Pons (tissue), 1 donor: ENCODE data around the gene BICC1.

Source experiments
- DNase-seq: peaks from one replicate; pipeline ENCODE4 v3.0.0-alpha.2; 2016; ENCODE audit warnings: low spot score

BICC1 gene

GRCh38 chr10:58782876-58783851 lies 270.5 kb downstream of the BICC1 start:
- no peak for DNase-seq

- DNase-seq: no peak
Observed at GRCh38 chr10:58784361-58784760, 271.7 kb downstream of the BICC1 start.

GRCh38 chr10:58785354-58785753 lies 272.7 kb downstream of the BICC1 start:
- no peak for DNase-seq

- no peak for DNase-seq
Observed at GRCh38 chr10:58791137-58791536, 278.5 kb downstream of the BICC1 start.

GRCh38 chr10:58795560-58795959 lies 282.9 kb downstream of the BICC1 start:
- DNase-seq: no peak

GRCh38 chr10:58796242-58796641 lies 283.6 kb downstream of the BICC1 start:
- DNase-seq: peak; percentile 29

GRCh38 chr10:58796824-58797223 lies 284.2 kb downstream of the BICC1 start:
- no peak for DNase-seq

GRCh38 chr10:58797356-58797755 lies 284.7 kb downstream of the BICC1 start:
- DNase-seq: no peak

- no peak for DNase-seq
Observed at GRCh38 chr10:58802047-58802446, 289.4 kb downstream of the BICC1 start.

- DNase-seq: no peak
Observed at GRCh38 chr10:58806323-58806722, 293.7 kb downstream of the BICC1 start.

- DNase-seq: no peak
Observed at GRCh38 chr10:58806970-58807628, 294.4 kb downstream of the BICC1 start.

GRCh38 chr10:58807629-58808022 lies 295.0 kb downstream of the BICC1 start:
- no peak for DNase-seq

GRCh38 chr10:58810751-58811150 lies 298.1 kb downstream of the BICC1 start:
- no peak for DNase-seq

- DNase-seq: no peak
Observed at GRCh38 chr10:58813573-58813972, 300.9 kb downstream of the BICC1 start.

- DNase-seq: no peak
Observed at GRCh38 chr10:58817201-58817846, 304.7 kb downstream of the BICC1 start.

GRCh38 chr10:58818900-58819299 lies 306.2 kb downstream of the BICC1 start:
- DNase-seq: no peak

- no peak for DNase-seq
Observed at GRCh38 chr10:58820386-58820785, 307.7 kb downstream of the BICC1 start.

GRCh38 chr10:58820861-58821751 lies 308.4 kb downstream of the BICC1 start:
- DNase-seq: no peak

GRCh38 chr10:58821752-58822056 lies 309.0 kb downstream of the BICC1 start:
- DNase-seq: no peak

- no peak for DNase-seq
Observed at GRCh38 chr10:58823983-58824382, 311.3 kb downstream of the BICC1 start.

GRCh38 chr10:58824396-58824795 lies 311.7 kb downstream of the BICC1 start:
- no peak for DNase-seq

GRCh38 chr10:58826694-58827093 lies 314.0 kb downstream of the BICC1 start:
- DNase-seq: no peak
